Smooth muscle cell (in vitro differentiated cells): ENCODE data around the gene TBC1D22B. TPM values are rescaled to one million over a fixed set of nuclear protein-coding genes. Genes with fewer than 3 reads are reported as not detected.

ENCODE experiments used
- DNase-seq: peaks from one replicate; lab custom pipeline; 2025; ENCODE audit not compliant: unreplicated experiment; lab: John Stamatoyannopoulos, UW
- H2AFZ ChIP-seq: fragments of 200-600 bp; sonication (generic); 2 replicates; pipeline ENCODE4 v1.6.0; 2016; ENCODE audit warnings: antibody characterized with exemption, low read depth, mild to moderate bottlenecking
- H3F3A ChIP-seq: fragments of 200-600 bp; sonication (generic); 2 replicates; pipeline ENCODE4 v1.6.0; 2017; ENCODE audit warnings: antibody characterized with exemption, low read depth
- H3K27ac ChIP-seq: fragments of 200-600 bp; sonication (generic); 2 replicates; pipeline ENCODE4 v1.5.1; 2016; ENCODE audit warnings: low read depth, mild to moderate bottlenecking
- H3K27me3 ChIP-seq: fragments of 200-600 bp; sonication (generic); 2 replicates; pipeline ENCODE4 v1.6.1; 2016; ENCODE audit warnings: low read depth, mild to moderate bottlenecking
- H3K36me3 ChIP-seq: fragments of 200-600 bp; sonication (generic); 2 replicates; pipeline ENCODE4 v1.5.1; 2016; ENCODE audit warnings: low read depth
- H3K4me1 ChIP-seq: fragments of 200-600 bp; sonication (generic); 2 replicates; pipeline ENCODE4 v1.5.1; 2016; ENCODE audit warnings: low read depth
- H3K4me2 ChIP-seq: fragments of 200-600 bp; sonication (generic); 2 replicates; pipeline ENCODE4 v1.6.0; 2016; ENCODE audit warnings: mild to moderate bottlenecking
- H3K4me3 ChIP-seq: fragments of 200-600 bp; sonication (generic); 2 replicates; pipeline ENCODE4 v1.5.1; 2016; ENCODE audit warnings: mild to moderate bottlenecking
- H3K79me2 ChIP-seq: fragments of 200-600 bp; sonication (generic); 2 replicates; pipeline ENCODE4 v1.6.0; 2016; ENCODE audit warnings: low read depth, mild to moderate bottlenecking
- H3K9ac ChIP-seq: fragments of 200-600 bp; sonication (generic); 2 replicates; pipeline ENCODE4 v1.6.0; 2016; ENCODE audit warnings: low read depth
- H3K9me3 ChIP-seq: fragments of 200-600 bp; sonication (generic); replicated peaks from 2 replicates; pipeline ENCODE4 v1.5.1; 2016; ENCODE audit warnings: low read depth
- H4K20me1 ChIP-seq: fragments of 200-600 bp; sonication (generic); 2 replicates; pipeline ENCODE4 v1.6.0; 2016; ENCODE audit warnings: low read depth
- CTCF ChIP-seq: fragments of 200-600 bp; sonication (generic); IDR thresholded peaks from 2 replicates; pipeline ENCODE4 v1.5.1; 2017; ENCODE audit warnings: borderline replicate concordance, mild to moderate bottlenecking, antibody characterized with exemption; ENCODE audit not compliant: insufficient read depth, poor library complexity, severe bottlenecking
- WGBS: methylation state at CpG from one replicate; pipeline ENCODE4 v1.1.7; 2016; ENCODE audit warnings: low lambda C conversion rate; 5-methylcytosine and 5-hydroxymethylcytosine counted together
- polyA plus RNA-seq: library from polyadenylated mRNA; unstranded; fragments of >200 nt; fragmentation: Nextera tagmentation; extraction: Ambion mirVana; gene quantifications from 2 replicates; pipeline ENCODE4 v1.2.1, GENCODE V29; 2016
- total RNA-seq: library from RNA; depleted of rRNA; stranded (reverse); fragments of >200 nt; gene quantifications from 2 replicates; pipeline ENCODE4 v1.2.3, GENCODE V29; 2014

The TBC1D22B gene
- total and polyA plus RNA-seq, 2 experiments from 2014 or later = 5.6 to 7.2 TPM

DNA sequence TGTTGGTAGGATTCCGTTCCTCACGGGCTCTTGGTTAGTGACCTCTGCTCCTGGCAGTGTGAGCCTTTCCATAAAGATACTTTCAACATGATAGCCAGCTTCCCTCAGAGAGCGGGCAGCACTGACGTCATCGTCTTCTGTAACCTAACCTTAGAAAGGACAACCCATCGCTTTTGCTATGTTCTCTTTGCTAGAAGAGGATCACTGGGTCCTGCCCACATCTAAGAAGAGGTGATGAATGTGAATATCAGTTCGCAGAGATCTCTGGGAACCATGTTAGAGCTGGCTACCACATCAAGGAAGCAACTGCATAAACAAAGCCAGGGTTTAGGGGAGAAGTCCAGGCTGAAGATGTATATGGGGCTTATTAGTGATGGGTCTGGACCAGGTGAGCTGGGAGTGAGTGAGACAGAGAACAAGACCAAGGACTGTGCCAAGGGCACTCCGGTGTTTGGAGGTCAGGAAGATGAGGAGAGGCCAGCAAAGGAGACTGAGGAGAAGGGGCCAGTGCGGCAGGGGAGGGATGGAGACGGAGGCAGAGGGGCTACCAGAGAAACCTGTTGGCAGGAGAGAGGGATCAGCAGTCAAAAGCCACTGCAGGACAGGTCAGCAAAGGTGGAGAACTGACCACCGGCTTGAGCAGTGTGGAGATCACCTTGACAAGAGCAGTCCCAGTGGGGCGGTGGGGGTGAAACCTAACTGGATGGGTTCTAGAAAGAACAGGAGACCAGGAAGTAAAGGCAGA, 47.9 kb upstream of the TBC1D22B start:
- Histone ChIP-seq H3K4me2 (no peak overlapping the region), H4K20me1 (no peaks in the 10 kb centered on the region), H3K4me1 (no peaks in the 10 kb centered on the region), H3K9me3 (no peaks in the 10 kb centered on the region), H3K79me2 (no peaks in the 10 kb centered on the region), H3K36me3 (no peaks in the 10 kb centered on the region), H3F3A (no peaks in the 10 kb centered on the region), H2AFZ (no peak overlapping the region), H3K27ac (no peak overlapping the region), H3K4me3 (no peak overlapping the region), H3K27me3 (no peaks in the 10 kb centered on the region), H3K9ac (no peak overlapping the region)
- DNase-seq = no peak
- WGBS = 85% methylated on average over 12 of the region's 12 CpGs
- no peak for TF ChIP-seq CTCF

DNA sequence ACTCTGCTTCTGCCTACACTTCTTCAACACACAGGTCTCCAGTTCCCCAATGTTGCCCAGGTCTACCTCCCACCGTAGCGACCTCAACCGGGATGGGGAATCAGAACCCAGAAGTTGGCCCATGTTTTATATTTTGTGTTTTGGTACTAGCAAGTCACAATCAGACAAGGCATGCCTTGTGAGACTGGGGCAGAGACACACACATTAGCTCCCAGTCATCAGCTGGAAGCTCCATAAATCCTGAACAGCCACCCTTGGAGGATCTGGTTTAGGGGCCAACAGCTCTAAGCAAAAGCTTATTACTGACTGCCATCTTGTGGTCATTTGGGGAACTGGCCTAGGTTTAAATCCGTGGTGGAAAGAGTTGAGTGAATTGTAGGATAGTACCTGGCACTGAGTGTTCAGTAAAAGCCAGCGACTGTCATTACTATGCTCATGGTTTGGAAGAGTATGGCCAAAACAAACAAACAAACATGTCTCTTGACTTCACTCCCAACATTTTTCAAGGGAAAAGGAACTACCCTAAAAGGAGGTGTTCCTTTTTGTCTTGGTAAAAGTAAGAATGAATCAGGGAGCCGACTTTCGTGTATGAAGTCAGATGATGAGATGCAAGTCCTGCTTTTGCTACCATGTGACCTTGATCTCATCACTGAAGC, 47.1 kb upstream of the TBC1D22B start:
- peak; percentile 97 for TF ChIP-seq CTCF
- H2AFZ ChIP-seq = no peak overlapping the region
- H3K36me3 ChIP-seq = no peaks in the 10 kb centered on the region
- no peaks in the 10 kb centered on the region for H3K4me1 ChIP-seq
- no peaks in the 10 kb centered on the region for H3K79me2 ChIP-seq
- WGBS = 69% methylated on average over 7 of the region's 7 CpGs
- H3K9ac ChIP-seq = no peak overlapping the region
- H3K4me2 ChIP-seq = no peak overlapping the region
- H4K20me1 ChIP-seq = no peaks in the 10 kb centered on the region
- no peaks in the 10 kb centered on the region for H3F3A ChIP-seq
- H3K9me3 ChIP-seq = no peaks in the 10 kb centered on the region
- no peaks in the 10 kb centered on the region for H3K27me3 ChIP-seq
- DNase-seq = peak; percentile 26
- H3K27ac ChIP-seq = no peak overlapping the region
- H3K4me3 ChIP-seq = no peak overlapping the region

- Histone ChIP-seq H2AFZ (no peak overlapping the region), H3K79me2 (no peaks in the 10 kb centered on the region), H3K36me3 (no peaks in the 10 kb centered on the region), H3K27me3 (no peaks in the 10 kb centered on the region), H3K27ac (no peak overlapping the region), H3K4me3 (no peak overlapping the region), H3K9me3 (no peaks in the 10 kb centered on the region), H3K9ac (no peak overlapping the region), H3F3A (no peaks in the 10 kb centered on the region), H4K20me1 (no peaks in the 10 kb centered on the region), H3K4me2 (no peak overlapping the region), H3K4me1 (no peaks in the 10 kb centered on the region)
- 92% methylated on average over 9 of the region's 9 CpGs for WGBS
- no peak for TF ChIP-seq CTCF
- no peak for DNase-seq
Measured at GRCh38 chr6:37212268-37212667, 45.3 kb upstream of the TBC1D22B start.
